GM13976 (cell line): ENCODE measurements around the gene PRUNE2.

ENCODE experiments used
- DNase-seq: peaks from one replicate; pipeline ENCODE4 v3.0.0; 2012; ENCODE audit warnings: low spot score
- in situ Hi-C: fragments of 300-500 bp; cut with MboI; formaldehyde crosslinking; loops from one replicate; pipeline ENCODE4 v1.12.0; 2022; ENCODE audit warnings: low sequenced_read_pairs, mixed read lengths, inconsistent platforms; ENCODE audit not compliant: unreplicated experiment
- TF ChIP-seq, protein P1 (sequence below): IDR thresholded peaks from 2 replicates; pipeline ENCODE4 v1.5.1; 2012; ENCODE audit warnings: borderline replicate concordance, mild to moderate bottlenecking; ENCODE audit not compliant: insufficient read depth; ENCODE audit errors: extremely low read depth, missing control alignments, control extremely low read depth

The PRUNE2 gene

GRCh38 chr9:76619197-76619596 is 286.7 kb downstream of the PRUNE2 start:
- in situ Hi-C loops: no loop called here
- TF ChIP-seq, protein P1, sequence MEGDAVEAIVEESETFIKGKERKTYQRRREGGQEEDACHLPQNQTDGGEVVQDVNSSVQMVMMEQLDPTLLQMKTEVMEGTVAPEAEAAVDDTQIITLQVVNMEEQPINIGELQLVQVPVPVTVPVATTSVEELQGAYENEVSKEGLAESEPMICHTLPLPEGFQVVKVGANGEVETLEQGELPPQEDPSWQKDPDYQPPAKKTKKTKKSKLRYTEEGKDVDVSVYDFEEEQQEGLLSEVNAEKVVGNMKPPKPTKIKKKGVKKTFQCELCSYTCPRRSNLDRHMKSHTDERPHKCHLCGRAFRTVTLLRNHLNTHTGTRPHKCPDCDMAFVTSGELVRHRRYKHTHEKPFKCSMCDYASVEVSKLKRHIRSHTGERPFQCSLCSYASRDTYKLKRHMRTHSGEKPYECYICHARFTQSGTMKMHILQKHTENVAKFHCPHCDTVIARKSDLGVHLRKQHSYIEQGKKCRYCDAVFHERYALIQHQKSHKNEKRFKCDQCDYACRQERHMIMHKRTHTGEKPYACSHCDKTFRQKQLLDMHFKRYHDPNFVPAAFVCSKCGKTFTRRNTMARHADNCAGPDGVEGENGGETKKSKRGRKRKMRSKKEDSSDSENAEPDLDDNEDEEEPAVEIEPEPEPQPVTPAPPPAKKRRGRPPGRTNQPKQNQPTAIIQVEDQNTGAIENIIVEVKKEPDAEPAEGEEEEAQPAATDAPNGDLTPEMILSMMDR: no peak
- DNase-seq: no peak

GRCh38 chr9:76618762-76619161 is 287.2 kb downstream of the PRUNE2 start:
- DNase-seq: no peak
- in situ Hi-C loops: no loop called here
- TF ChIP-seq, protein P1: no peak

DNA sequence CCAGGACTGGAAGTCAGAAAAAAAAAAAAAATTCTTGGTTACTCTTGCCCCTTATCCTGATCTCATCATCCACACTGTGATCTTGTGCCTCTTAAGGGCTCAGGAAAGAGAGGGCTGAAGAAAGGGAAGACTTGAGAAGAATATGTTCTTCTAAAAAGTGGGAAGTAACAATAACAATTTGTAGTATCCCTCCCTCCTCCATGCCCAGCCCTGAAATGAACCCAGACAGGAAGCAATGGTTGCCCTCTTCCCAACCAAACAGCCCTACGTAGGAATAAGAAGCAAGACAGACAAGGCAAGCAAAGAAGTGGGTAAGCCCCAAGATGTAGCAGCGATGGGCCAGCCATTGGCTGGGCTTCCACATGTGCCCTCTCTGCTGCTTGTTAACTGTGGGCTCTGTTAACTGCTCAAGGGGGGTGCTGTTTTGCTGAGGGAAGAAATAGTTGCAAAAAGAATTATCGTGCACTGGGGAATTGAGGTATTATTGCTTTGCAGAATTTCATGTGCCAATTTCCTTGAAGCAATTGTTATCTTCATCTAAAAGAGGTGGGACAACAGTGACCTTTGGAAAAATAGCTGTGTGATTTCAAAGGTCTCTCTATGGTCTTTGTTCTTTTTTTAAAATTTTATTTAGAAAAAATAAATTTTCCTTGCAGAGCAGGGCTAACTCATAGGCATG is 288.3 kb downstream of the PRUNE2 start:
- in situ Hi-C loops: no loop called here
- no peak for DNase-seq
- TF ChIP-seq, protein P1: no peak

DNA sequence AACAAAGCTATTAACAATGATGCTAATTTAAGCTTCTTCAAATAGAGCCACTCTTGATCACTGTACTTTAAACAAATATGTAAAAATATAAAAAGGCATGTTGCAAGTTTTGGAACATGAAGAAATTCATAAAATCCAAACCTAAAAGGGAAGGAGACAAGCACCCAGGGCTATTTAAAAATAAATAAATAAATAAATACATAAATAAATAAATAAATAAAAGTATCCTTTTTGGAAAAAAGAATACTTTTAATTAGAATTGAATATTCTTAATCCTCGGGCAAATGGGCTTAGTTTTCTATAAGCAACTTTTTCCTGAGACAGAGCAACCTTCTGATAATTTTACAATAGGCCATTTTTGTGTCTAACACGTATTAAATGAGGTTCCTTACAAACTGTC is 289.1 kb downstream of the PRUNE2 start:
- no peak for DNase-seq
- TF ChIP-seq, protein P1: no peak
- in situ Hi-C loops: no loop called here

DNA sequence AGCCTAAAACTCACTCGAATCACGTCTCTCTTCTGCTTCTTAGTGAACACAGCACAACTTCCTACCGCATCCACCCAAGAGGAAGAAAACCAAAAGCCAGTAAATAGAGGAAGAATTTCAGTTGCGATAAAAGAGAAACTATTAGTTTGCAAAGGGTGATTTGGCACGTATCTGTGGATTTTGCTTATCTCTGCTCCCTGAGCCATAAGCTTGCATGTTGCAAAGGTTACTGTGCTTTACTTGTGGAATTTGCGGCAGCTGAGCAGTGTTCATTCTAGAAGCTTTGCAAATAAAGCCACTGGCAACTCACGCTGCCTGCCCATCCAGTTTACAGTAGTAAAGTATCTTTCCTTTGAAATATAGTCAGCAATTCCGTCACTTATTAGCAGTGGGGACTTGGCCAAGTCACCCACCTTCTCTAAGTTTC is 290.7 kb downstream of the PRUNE2 start:
- no peak for DNase-seq
- in situ Hi-C loops: no loop called here
- TF ChIP-seq, protein P1: no peak

- DNase-seq: no peak
- in situ Hi-C loops: loop anchor here (5.0 kb wide), 1 partner anchor 37 kb away; no protein-coding TSS in a partner anchor
- TF ChIP-seq, protein P1: no peak
These were observed 291.9 kb downstream of the PRUNE2 start for GRCh38 chr9:76613974-76614373.
